Occipital lobe (tissue), 2 donors: ENCODE results near the gene G2E3. TPM values are rescaled to one million over a fixed set of nuclear protein-coding genes. Genes with fewer than 3 reads are reported as not detected.
A peak's percentile ranks its signal among the peaks of the same experiment; 100 is the strongest.
"Not testable (repeated sequence)": the region's sequence is repeated elsewhere in the genome, so short reads cannot be mapped to it uniquely, and the experiment has no call there.

Experiments used
- DNase-seq: peaks from one replicate; lab custom pipeline; 2025; lab: John Stamatoyannopoulos, UW
- total RNA-seq: library from RNA; depleted of rRNA; stranded (reverse); fragments of >200 nt; gene quantifications from one replicate; pipeline ENCODE4 v1.2.3, GENCODE V29; 2014

G2E3 gene
- total RNA-seq, 1 donor from 2014 or later: 59.0 TPM

DNA sequence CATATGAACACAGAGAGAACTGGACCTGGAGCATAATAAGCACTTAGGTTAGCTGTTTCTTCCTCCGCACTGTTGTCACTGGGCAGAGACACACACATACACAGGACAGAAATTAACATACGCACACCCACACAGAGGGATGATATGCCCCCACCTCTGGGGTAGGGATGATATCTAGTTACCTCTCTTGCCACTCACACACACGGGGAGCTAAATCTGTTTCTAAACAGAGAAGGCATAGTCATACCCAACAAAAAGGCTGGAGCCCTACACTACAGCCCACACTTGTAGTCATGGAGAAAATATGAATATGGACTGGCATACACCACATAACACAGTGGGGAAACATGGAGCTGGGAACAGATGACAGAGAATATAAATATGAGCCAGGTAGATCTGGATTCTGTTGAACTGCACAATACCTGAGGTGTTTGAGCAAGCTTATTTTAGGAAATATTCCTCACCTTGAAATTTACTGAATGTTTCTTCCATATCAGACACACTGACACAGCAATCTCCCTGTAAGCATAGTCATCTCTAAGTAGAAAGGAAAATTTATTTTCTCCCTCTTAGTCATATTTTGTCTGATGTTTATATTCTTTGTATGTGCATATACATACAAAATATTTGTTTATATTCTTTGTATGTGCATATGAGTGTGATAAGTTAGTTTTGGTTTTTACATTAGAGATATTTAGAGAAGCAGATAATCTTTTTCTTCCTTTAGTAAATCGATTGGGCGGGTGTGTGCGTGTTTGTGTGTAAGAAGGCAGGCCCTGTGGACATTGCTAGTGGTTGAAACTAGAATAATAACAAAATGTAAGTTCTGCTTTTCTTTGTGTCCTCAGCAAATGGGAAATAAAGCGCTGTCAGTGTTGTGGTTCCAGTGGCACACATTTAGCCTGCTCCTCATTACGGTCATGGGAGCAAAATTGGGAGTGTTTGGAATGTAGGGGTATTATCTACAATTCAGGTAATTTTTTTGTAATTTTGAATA is 42.3 kb downstream of the G2E3 start:
- DNase-seq: no peak

DNA sequence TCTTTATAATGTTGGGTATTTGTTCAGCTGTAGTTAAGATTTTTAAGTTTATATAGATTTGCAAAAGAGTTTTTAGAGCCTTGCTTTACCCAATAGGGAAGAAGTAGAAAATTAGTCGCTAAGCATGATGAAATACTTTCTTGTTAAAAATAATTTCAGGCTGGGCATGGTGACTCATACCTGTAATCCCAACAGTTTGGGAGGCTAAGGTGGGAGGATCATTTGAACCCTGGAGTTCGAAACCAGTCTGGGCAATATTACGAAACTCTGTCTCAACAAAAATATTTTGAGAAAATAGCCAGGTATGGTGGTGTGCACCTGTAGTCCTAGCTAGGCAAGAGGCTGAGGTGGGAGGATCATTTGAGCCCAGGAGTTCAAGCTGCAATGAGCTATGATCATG is 44.4 kb downstream of the G2E3 start:
- DNase-seq: no peak

DNA sequence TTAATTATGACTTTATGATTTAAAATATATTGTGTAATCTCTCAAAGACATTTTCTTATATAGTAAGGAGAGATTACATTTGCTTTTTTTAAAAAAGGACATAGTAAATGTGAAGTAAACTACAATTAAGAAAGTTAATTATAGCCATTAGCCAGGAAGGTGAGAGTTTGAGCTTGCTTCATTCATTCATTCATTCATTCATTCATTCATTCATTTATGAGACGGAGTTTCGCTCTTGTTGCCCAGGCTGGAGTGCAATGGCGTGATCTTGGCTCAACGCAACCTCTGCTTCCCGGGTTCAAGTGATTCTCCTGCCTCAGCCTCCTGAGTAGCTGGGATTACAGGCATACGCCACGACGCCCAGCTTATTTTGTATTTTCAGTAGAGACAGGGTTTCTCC is 45.7 kb downstream of the G2E3 start:
- DNase-seq: not testable (repeated sequence)

DNA sequence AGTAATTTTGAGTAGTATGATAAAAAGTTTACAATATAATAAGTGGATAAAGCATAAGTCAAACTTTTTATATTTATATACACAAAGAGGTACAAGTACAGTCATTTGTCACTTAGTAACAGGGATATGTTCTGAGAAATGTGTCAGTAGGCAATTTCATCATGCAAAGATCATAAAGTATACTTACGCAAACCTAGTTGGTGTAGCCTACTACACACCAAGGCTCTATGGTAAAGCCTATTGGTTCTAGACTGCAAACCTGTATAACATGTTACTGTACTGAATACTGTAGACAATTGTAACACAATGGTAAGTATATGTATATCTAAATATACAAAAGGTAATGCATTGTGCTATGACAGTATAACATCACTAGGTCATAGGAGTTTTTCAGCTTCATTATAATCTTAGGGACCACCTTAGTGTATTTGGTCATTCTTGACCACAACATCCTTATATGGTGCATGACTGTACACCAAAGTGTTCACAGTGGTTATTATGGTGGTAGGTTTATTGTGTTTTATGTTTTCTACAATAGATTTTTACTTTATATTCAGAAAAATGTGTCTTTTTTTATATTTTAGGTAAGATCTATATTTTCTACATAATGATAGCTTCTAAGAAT is 48.3 kb downstream of the G2E3 start:
- no peak for DNase-seq

DNA sequence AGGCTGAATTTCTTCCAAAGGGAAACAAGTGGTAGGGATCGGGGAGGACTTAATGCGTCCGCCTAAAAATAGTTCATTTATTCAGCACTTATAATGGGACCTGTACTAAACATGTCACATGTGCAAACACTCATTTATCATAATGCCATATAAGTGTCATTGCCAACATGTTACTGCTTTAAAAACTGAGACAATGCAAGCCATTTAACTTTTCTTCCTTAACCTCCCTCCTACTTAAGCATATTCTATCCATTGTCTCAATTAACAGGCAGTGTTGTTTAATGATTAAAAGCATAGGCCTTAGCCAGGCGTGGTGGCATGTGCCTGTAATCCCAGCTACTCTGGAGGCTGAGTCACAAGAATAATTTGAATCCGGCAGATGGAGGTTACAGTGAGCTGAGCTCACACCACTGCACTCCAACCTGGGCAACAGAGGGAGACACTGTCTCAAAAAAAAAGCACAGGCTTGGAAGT is 49.6 kb downstream of the G2E3 start:
- DNase-seq: no peak

DNA sequence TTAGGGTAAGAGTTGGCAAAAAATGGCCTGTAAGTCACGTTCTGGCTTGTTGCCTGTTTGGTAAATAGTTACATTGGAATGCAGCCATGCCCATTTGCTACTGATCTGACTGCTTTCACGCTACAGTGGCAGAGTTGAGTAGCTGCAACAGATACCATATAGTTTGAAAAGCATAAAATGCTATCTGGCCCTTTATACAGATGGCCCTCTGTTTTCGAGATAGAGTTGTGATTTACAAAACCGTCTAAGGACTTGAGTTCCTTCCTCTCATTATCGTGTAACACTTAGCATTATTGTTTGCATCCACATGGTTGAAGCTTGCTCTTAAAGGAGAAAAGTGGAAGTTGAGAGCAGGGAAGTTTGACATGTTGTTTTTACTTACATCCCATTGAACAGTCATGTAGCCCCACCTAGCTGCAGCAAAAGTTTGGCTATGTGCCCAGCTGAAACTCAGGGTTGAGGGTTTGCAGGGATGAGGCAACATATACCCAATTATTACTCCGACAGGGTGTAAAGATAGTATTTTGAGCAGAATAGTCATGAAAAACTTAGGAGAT is 51.9 kb downstream of the G2E3 start:
- DNase-seq: no peak

DNA sequence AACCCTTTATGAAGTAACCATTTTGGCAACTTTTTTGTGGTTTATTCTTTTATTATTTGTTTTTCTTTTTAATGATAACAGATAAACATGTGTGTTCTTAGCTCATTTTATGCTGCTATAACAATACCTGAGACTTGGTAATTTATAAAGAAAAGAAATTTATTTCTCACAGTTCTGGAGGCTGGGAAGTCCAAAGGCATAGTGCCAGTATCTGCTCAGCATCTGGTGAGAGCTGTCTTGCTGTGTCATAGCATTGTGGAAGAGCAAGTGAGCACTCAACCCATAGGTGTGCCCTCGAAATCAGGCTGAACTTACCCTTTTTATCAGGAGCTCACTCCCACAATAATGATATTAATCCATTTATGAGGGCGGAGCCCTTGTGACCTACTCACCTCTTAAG is 55.2 kb downstream of the G2E3 start:
- DNase-seq: no peak

DNA sequence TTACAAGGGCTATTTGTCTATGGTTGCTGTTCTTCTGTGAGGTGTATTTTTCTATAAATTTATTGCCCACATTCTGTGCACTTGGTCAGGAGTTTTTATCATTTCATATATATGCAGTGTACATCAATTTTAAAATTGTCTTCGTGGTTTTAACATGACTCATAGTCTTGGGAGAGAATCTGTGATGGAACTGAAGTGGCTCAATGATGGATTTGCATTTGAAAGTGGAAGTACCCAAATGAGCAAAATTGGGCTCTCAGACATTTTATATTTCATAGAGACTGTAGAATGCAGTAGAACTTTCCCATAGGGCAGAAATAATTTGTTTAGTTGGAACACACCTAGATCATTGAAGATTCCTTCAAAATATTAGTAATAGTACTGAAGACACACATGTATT is 61.2 kb downstream of the G2E3 start:
- no peak for DNase-seq

DNA sequence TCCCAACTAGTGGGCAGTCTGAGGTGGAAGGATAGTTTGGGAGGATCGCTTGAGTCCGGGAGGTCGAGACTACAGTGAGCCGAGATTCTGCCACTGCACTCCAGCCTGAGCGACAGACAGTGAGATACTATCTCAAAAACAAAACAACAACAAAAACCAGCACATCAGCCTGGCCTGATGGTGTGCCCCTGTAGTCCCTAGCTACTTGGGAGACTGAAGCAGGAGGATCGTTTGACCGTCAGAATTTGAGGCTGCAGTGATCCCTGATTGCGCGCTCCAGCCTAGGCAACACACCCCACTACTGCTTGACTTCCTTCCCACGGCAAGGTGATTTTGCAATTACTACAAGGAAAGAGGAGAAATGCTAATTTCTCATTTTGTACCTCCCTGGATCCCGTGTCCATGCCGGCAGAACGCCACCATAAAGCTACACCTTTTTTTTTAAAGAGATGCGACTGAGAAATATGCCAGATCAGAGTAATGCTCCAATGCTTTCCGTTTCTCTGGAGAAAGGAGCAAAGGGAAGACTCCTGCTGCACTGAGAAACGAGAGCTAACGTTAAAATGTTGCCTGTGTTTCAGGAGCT is 62.5 kb downstream of the G2E3 start:
- DNase-seq: no peak

DNA sequence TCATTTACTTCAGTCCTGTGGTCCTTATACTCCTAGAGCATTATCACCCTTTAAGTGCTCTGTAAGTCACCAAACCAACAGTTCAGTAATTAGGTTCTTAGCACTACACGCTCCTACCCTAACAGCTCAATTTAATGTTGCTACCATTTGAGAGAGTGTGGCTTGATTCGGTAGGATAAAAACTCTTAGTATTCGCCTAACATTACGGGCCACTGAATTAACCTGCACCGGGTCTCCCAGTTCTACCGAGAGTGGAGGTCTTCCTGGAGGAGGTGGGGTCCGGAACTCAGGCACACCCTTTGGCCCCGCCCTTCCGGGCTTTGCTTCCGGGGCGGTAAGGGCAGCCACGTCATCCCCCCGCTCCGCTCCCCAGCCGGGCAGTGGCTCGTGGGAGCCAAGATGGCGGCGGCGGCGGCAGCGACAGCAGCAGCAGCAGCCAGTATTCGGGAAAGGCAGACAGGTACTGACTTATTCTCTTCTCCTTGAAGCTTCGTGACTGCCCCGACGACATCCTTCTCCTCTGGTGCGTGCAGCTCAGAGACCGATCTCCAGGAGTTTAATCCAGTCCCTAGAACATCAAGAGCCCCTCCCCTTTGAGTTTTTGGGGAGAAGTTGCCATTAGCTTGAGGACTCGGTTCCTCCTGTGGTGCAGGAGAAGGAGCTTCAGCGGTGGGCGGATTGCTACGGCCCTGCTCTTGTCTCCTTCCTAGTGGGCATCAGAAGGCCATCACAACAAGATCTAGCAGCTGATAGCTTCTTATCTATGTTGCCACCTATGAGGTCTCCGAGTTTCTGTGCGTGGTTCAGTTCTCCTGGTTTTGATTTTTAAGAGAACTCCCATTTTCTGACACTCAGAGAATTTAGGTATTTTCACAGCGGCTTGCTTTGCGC is 63.2 kb downstream of the G2E3 start, which contains the start of gene SCFD1:
SCFD1 (plus strand) TSS at position 380 of the 891 bp plus-strand sequence; CDS start at position 400, 20 bp downstream.
- peak; percentile 91 for DNase-seq

DNA sequence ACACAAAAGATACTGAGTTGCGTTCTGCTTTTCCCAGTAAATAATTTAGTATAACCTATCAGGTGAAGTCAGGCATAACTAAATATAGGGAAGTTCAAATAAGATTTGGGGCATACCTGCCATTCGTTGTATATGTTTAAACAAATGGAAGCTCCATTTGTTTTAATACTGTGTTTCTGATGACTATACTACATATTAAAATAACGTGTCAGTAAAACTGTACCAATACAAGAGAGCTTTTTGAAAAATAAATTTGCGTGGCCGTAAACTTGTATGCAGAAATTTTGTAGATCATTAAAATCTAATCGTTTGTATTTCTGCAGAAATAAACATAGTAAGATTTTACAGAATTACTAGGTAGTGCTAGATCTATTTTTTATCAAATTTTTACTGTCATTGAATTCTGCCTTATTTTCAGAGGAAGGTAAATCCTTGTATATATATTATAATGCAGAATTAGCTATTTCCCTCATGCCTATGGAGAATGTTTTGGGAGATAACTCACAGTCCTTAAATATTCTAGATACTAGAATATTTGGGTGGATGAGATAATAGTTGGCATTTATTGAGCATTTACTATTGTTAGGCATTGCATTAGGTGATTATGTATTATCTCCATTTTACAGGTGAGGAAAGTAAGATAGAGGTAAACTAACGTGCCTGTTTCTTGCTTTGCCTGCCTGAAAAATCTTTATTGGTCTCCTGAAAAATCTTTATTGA is 64.6 kb downstream of the G2E3 start:
- DNase-seq: no peak

DNA sequence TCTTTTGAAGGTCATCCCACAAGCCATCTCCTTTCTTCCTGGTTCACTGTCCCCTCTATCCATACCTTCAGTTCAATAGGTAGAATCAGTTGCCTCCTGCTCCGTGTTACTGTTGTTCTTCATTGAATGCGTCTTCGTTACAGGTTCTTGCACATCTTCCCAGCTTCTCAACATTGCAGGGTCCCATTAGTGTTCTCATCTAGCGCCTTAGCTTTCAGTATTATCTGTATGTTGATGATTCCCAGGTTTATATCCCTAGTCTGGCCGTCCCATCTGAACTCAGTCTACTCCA is 65.1 kb downstream of the G2E3 start:
- no peak for DNase-seq

DNA sequence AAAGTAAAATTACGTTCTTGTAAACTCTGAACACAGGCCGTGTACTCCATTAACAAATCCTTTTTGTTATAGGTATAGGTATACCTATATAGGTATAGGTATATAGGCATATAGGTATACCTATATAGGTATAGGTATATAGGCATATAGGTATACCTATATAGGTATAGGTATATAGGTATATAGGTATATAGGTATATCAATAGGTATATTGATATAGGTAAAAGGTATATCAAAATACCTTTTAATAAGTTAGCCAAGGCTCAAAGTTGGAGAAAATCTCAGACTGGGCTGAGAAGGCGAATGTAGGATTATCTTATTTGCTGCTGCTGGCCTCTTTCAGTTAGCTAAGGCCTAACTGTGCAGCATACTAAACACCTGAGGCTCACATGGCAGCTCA is 66.6 kb downstream of the G2E3 start:
- no peak for DNase-seq

DNA sequence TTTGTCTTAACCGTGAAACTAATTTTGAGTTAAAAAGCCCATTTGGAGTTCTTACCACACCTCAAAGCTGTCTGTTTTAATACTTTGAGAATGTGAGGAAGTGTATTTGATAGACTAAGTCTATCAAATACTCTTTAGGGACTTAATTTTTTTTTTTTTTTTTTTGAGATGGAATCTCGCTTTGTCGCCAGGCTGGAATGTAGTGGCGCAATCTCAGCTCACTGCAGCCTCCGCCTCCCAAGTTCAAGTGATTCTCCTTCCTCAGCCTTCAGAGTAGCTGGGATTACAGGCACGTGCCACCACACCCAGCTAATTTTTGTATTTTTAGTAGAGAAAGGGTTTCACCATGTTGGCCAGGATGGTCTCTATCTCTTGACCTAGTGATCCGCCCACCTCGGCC is 70.5 kb downstream of the G2E3 start:
- DNase-seq: not testable (repeated sequence)

DNA sequence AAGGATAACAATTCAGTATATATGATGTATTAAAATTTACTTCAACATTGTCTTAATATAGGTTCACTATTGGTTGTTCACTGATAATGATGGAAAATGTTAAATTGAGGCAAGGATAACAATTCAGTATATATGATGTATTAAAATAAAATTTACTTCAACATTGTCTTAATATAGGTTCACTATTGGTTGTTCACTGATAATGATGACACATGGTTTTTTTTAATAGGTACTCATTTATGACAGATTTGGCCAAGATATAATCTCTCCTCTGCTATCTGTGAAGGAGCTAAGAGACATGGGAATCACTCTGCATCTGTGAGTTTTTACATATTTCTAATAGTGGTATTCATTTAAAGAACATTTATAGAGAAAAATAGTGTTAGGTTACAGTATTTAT is 71.3 kb downstream of the G2E3 start:
- DNase-seq: no peak

DNA sequence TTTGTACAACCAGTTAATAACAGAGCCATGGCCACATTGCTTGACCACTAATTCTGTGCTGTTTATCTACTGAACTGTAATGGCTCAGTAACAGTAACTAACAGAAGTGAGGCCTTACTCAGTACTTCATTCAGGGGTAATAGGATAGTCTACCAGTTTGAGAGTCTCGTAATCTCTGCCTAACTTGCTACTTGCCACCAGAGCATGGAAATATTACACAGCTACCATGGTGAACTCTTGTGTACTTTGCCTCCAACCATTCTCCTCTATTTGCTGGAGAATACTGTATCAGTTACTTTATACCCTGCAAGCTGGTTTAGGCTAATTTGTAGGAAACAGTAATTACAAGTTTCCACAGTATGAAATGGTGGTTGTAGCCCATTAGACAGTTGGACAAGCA is 73.8 kb downstream of the G2E3 start:
- DNase-seq: no peak

DNA sequence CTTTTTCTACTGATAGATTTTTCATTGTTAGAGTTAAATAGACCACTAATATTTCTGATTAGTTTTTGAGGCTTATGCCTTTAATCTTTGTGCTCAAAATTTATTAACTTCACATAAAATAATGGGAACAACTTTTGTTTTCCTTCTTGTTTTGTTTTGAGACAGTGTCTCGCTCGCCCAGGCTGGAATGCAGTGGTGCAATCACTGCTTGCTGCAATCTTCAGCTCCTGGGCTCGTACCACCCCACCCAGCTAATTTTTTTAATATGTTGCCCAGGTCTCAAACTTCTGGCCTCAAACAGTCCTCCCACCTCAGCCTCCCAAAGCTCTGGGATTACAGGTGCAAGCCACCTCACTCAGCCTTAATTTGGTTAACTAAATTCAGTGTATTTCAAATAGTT is 80.0 kb downstream of the G2E3 start:
- DNase-seq: no peak

DNA sequence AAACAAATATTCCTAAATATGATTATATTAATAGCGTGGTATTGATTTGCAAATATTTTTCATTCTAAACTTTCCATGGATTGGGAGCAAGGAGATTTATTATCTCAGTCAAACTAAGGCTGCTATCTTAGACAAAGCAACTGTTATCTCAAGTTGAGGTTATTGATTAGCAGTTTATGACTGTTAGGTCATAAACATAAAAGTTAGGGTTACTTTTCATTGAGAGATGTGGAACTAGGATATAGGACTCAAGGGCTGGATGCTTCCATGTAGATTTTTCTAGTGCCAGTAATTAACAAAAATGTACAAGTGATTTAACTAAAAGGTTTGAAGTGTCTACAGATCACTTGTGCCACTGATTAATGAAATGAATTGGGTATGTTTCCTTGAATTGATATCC is 82.2 kb downstream of the G2E3 start:
- DNase-seq: no peak

DNA sequence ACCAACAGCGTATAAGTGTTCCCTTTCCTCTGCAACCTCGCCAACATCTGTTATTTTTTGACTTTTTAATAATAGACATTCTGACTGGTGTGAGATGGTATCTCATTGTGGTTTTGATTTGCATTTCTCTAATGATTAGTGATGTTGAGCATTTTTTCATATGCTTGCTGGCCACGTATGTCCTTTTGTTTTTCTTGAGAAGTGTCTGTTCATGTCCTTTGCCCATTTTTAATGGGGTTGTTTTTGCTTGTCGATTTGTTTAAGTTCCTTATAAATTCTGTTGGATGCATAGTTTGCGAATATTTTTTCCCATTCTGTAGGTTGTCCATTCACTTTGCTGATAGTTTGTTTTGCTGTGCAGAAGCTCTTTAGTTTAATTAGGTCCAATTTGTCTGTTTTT is 85.5 kb downstream of the G2E3 start:
- not testable (repeated sequence) for DNase-seq

DNA sequence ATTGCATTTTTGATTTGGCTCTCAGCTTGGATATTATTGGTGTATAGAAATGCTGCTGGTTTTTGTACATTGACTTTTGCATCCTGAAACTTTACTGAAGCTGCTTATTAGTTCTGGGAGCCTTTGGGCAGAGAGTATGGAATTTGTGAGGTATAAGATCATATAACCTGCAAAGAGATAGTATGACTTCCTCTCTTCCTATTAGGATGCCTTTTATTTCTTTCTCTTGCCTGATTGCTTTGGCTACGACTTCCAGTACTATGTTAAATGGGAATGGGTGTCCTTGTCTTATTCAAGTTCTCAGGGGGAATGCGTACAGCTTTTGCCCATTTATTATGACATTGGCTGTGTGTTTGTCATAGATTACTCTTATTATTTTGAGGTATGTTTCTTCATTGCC is 86.6 kb downstream of the G2E3 start:
- DNase-seq: no peak
